Parathyroid adenoma (tissue), 2 donors: Measurements from ENCODE around the gene FOLR1.
A peak's percentile ranks its signal among the peaks of the same experiment; 100 is the strongest.

Experiments used
- H2AFZ ChIP-seq: fragments of 300-600 bp; sonication (generic); one replicate; pipeline ENCODE4 v1.7.0; 2017; ENCODE audit warnings: antibody characterized with exemption, mild to moderate bottlenecking
- H3K27ac ChIP-seq: fragments of 300-600 bp; sonication (generic); one replicate; pipeline ENCODE4 v1.7.0; 2017
- H3K27me3 ChIP-seq: fragments of 300-600 bp; sonication (generic); one replicate; pipeline ENCODE4 v1.7.0; 2017; ENCODE audit warnings: low read length; ENCODE audit not compliant: control insufficient read depth, insufficient read depth
- H3K36me3 ChIP-seq: fragments of 300-600 bp; sonication (generic); one replicate; pipeline ENCODE4 v1.7.0; 2017; ENCODE audit warnings: low read length; ENCODE audit not compliant: control insufficient read depth, insufficient read depth
- H3K4me1 ChIP-seq: fragments of 300-600 bp; sonication (generic); one replicate; pipeline ENCODE4 v1.7.0; 2017; ENCODE audit warnings: control low read depth
- H3K4me2 ChIP-seq: fragments of 300-600 bp; sonication (generic); one replicate; pipeline ENCODE4 v1.7.0; 2017; ENCODE audit warnings: low read length
- H3K4me3 ChIP-seq: fragments of 300-600 bp; sonication (generic); one replicate; pipeline ENCODE4 v1.7.0; 2017; ENCODE audit warnings: low read depth, low read length
- H3K79me2 ChIP-seq: fragments of 300-600 bp; sonication (generic); one replicate; pipeline ENCODE4 v1.7.0; 2017; ENCODE audit warnings: control low read depth
- H3K9ac ChIP-seq: fragments of 300-600 bp; sonication (generic); one replicate; pipeline ENCODE4 v1.7.0; 2017; ENCODE audit warnings: mild to moderate bottlenecking
- H3K9me3 ChIP-seq: fragments of 300-600 bp; sonication (generic); one replicate; pipeline ENCODE4 v1.7.0; 2017; ENCODE audit warnings: low read length; ENCODE audit not compliant: control insufficient read depth
- CTCF ChIP-seq: fragments of 300-600 bp; sonication (generic); IDR thresholded peaks from one replicate; pipeline ENCODE4 v1.7.0; 2017; ENCODE audit warnings: antibody characterized with exemption, mild to moderate bottlenecking
- donor health status: primary hyperparathyroidism.

FOLR1 gene

DNA sequence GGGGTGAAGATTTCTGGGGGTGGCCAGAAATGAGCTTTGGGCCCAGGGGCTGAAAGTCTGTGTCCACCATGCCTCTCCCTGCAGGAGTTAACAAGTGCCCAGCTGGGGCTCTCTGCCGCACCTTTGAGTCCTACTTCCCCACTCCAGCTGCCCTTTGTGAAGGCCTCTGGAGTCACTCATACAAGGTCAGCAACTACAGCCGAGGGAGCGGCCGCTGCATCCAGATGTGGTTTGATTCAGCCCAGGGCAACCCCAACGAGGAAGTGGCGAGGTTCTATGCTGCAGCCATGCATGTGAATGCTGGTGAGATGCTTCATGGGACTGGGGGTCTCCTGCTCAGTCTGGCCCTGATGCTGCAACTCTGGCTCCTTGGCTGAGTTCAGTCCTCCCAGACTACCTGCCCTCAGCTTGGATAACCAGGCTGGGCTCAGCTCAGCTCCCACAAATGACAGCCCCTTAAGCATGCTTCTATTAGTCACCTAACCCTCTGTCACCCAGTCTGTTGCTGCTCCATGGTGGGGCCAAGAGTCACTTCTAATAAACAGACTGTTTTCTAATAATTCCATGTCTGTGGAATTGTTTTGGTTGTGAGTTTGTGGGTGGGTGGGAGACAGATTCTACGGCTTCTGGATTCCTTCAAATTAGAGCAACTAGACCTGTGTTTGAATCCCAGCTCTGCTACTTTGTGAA lies 29.6 kb downstream of the FOLR1 start:
- no peak overlapping the region for H3K4me2 ChIP-seq
- no peaks in the 10 kb centered on the region for H3K79me2 ChIP-seq
- no peak overlapping the region for H3K9ac ChIP-seq
- H3K4me3 ChIP-seq, result no peak overlapping the region
- no peak overlapping the region for H3K27ac ChIP-seq
- H3K27me3 ChIP-seq, result no peaks in the 10 kb centered on the region
- H3K36me3 ChIP-seq, result no peaks in the 10 kb centered on the region
- peaks cover 3% of the 10 kb centered on the region for H3K4me1 ChIP-seq
- H2AFZ ChIP-seq, result peak overlapping the region; percentile 73
- no peaks in the 10 kb centered on the region for H3K9me3 ChIP-seq
- no peak for TF ChIP-seq CTCF

- Histone ChIP-seq H3K27ac (peak overlapping the region; percentile 89), H3K27me3 (no peaks in the 10 kb centered on the region), H3K9ac (no peak overlapping the region), H3K9me3 (no peaks in the 10 kb centered on the region), H3K79me2 (no peaks in the 10 kb centered on the region), H2AFZ (peak overlapping the region; percentile 73), H3K4me2 (peak overlapping the region; percentile 86), H3K4me1 (peaks cover 3% of the 10 kb centered on the region), H3K4me3 (peak overlapping the region; percentile 80), H3K36me3 (no peaks in the 10 kb centered on the region)
- TF ChIP-seq CTCF, result no peak
These were observed 30.4 kb downstream of the FOLR1 start for GRCh38 chr11:72222106-72222891.

- no peaks in the 10 kb centered on the region for H3K36me3 ChIP-seq
- peak overlapping the region; percentile 86 for H3K4me2 ChIP-seq
- peak; percentile 30 for TF ChIP-seq CTCF
These were observed 31.1 kb downstream of the FOLR1 start for GRCh38 chr11:72222907-72223614.

GRCh38 chr11:72223615-72224563 lies 31.9 kb downstream of the FOLR1 start:
- no peak overlapping the region for H3K9ac ChIP-seq
- H3K4me3 ChIP-seq, result peak overlapping the region; percentile 80
- no peaks in the 10 kb centered on the region for H3K27me3 ChIP-seq
- H2AFZ ChIP-seq, result peak overlapping the region; percentile 73
- H3K9me3 ChIP-seq, result no peaks in the 10 kb centered on the region
- no peak for TF ChIP-seq CTCF
- peak overlapping the region; percentile 82 for H3K4me2 ChIP-seq
- H3K4me1 ChIP-seq, result peaks cover 3% of the 10 kb centered on the region
- no peaks in the 10 kb centered on the region for H3K79me2 ChIP-seq
- H3K36me3 ChIP-seq, result no peaks in the 10 kb centered on the region
- H3K27ac ChIP-seq, result peak overlapping the region; percentile 89

More at GRCh38 chr11:72222907-72223614, 31.1 kb downstream of the FOLR1 start:
- no peak overlapping the region for H3K9ac ChIP-seq
- H3K79me2 ChIP-seq, result no peaks in the 10 kb centered on the region
- H2AFZ ChIP-seq, result peak overlapping the region; percentile 73
- peaks cover 3% of the 10 kb centered on the region for H3K4me1 ChIP-seq
- H3K4me3 ChIP-seq, result peak overlapping the region; percentile 80
- H3K9me3 ChIP-seq, result no peaks in the 10 kb centered on the region
- H3K27me3 ChIP-seq, result no peaks in the 10 kb centered on the region
- H3K27ac ChIP-seq, result peak overlapping the region; percentile 89
